GM10266 (cell line): Measurements from ENCODE around the gene CPNE4.

ENCODE experiments used
- DNase-seq: peaks from one replicate; pipeline ENCODE4 v3.0.0; 2012; ENCODE audit errors: extremely low spot score
- TF ChIP-seq, protein P1 (sequence below): IDR thresholded peaks from 2 replicates; pipeline ENCODE4 v1.5.1; 2012; ENCODE audit warnings: mild to moderate bottlenecking, low read depth; ENCODE audit not compliant: control insufficient read depth, insufficient read depth; ENCODE audit errors: missing control alignments

CPNE4 gene

DNA sequence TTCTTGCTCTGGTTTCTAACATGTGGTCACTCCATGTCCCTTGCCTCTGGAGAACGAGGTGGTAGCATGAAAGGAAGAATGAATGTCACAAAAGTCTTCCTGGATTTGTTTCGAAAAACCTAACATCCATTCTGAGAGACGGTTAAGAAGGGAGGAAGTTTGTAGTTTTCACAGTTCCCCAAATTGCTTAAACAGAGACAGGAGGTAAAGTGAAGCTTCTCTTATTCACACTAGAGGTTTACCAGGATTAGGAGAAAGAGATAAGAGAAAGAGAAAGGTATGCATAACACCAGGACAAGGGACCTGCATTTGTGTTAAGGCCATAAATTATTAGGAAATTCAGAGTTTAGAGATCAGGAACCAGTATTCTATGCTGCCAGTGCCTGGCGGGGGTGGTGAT lies 228.1 kb downstream of the CPNE4 start:
- DNase-seq: no peak
- TF ChIP-seq, protein P1, sequence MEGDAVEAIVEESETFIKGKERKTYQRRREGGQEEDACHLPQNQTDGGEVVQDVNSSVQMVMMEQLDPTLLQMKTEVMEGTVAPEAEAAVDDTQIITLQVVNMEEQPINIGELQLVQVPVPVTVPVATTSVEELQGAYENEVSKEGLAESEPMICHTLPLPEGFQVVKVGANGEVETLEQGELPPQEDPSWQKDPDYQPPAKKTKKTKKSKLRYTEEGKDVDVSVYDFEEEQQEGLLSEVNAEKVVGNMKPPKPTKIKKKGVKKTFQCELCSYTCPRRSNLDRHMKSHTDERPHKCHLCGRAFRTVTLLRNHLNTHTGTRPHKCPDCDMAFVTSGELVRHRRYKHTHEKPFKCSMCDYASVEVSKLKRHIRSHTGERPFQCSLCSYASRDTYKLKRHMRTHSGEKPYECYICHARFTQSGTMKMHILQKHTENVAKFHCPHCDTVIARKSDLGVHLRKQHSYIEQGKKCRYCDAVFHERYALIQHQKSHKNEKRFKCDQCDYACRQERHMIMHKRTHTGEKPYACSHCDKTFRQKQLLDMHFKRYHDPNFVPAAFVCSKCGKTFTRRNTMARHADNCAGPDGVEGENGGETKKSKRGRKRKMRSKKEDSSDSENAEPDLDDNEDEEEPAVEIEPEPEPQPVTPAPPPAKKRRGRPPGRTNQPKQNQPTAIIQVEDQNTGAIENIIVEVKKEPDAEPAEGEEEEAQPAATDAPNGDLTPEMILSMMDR: no peak

DNA sequence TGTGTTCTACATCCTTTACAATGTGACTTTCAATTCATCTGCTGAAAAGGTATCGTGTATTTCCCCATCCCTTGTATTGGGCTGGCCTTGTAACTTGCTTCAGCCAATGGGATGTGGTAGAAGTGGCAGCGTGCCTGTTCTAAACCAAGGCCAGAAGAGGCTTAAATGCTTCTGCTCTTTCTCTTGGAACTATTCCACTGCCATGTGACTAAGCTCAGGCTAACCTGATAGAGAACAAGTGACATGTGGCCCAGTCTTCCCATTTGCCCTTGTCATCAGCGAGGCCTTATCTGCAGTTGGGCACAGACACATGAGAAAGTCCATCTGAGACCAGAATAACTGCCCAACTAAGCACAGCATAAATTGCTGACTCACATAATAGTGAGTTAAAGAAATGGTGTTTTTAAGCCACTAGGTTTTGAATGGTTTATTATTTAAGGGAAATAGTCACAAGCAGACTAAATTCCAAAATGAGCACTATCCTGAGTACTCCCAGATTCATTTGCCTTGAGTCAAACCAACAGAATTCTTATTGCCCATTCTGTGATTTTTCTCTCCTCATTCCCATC lies 230.2 kb downstream of the CPNE4 start:
- TF ChIP-seq, protein P1: no peak
- no peak for DNase-seq

DNA sequence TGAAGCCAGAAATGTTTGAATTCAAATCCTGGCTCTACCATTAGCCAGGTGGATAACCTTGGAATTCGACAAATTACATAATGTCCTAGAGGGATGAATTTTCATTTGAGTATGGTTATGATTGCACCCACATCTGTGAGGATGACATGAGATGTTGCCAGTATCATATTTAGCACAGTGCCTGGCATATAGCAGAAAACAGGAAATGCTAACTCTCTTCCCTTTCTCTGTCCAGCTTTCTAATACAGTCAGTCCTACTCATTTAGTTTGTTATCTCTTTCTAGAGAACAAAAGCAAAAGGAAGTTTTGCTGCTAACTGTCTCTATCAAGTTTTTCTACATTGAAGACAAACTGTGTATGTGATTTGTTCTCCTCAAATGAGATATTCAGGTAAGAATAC lies 231.7 kb downstream of the CPNE4 start:
- DNase-seq: no peak
- TF ChIP-seq, protein P1: no peak

GRCh38 chr3:131802029-131802428 lies 232.8 kb downstream of the CPNE4 start:
- no peak for DNase-seq
- TF ChIP-seq, protein P1: no peak

DNA sequence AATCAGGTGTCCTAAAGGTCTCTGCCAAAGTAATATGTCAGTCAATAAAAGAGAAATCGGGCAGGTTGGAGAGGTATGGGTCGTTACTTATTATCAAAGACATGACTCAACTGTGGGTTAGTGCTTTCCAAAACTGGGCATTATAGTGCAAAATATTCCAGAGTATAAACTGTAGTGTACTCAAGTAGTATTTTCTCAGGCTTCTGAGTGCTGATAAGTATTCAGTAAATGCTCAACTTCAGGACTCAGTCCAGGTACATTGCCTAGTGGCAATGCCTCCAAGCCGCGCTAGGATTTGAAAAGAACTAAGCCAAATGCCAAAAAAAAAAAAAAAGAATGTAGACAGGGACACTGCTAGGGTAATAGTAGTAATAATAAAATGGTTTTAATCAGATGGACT lies 233.2 kb downstream of the CPNE4 start:
- TF ChIP-seq, protein P1: no peak
- DNase-seq: no peak

GRCh38 chr3:131797776-131798175 lies 237.0 kb downstream of the CPNE4 start:
- no peak for DNase-seq
- TF ChIP-seq, protein P1: no peak

DNA sequence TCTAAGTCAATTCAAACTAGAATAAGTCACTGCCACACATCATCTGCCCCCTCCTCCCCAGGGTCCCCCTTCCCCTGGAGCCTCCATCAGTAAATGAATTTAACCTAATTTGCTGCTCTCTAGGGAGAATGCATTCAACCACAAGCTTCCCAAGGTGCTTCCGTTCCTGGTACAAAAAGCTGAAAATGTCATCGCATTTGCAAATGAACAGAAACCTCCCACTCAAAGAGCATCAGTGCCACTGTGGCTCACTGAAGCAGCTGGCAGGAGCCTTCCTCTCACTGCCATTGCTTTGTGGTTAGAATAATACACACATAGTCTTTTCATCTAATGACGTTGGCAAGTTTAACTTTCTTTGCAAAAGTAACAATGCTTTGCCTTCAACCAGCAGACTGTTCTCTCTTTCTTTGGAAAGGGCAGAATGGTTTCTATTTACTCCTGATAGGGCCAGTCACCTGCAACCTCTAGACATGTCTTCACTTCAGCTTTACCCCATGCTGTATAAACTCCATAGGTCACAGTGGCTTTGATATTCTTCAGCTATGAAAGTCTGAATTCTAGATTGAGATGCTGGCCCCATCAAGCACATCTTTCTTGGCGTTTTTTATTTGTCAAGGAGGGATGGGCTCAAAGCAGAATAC lies 238.1 kb downstream of the CPNE4 start:
- no peak for DNase-seq
- TF ChIP-seq, protein P1: no peak
